GM12801 (cell line): ENCODE data around the gene NUP210L.

Experiments used
- CTCF ChIP-seq: IDR thresholded peaks from one replicate; pipeline ENCODE4 v1.5.1; 2011; ENCODE audit warnings: control low read depth; ENCODE audit not compliant: insufficient read length; ENCODE audit errors: extremely low read depth

Gene NUP210L

DNA sequence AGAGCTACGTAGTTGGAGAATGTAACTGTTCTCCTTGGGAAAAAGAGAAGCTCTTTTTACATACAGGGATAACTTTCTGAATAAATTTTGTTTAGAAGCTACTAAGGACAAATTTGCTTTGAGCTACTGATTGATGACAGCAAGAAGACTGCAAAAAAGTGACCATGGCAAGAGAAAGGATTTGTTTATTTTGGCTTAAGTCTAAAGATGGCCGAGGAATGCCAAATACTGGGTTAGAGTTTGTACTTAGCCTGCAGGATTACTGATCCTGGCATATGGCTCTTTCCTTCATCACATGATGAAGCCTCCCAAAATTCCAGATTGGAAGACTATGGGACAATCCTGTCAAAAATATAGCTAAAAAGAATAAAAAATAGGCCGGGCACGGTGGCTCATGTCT is 135.6 kb downstream of the NUP210L start:
- TF ChIP-seq CTCF, result no peak

- TF ChIP-seq CTCF, result no peak
These were observed 140.5 kb downstream of the NUP210L start for GRCh38 chr1:154014154-154014907.

GRCh38 chr1:154012129-154012528 is 142.7 kb downstream of the NUP210L start:
- TF ChIP-seq CTCF, result no peak

DNA sequence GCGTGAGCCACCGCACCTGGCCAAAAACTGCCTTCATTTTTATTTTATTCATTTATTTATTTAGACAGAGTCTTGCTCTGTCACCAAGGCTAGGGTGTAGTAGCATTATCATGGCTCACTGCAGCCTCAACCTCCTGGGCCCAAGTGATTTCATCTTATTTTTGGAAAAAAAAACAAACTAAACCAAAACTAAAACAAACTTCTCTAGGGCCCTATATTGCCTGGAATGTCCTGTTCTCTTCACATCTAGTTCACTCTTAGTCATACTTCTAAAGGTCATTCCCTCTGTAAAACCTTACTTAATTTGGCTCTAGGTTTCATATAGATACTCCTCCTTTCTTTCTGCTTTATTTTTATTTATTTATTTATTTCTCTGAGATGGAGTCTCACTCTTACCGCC is 148.7 kb downstream of the NUP210L start:
- no peak for TF ChIP-seq CTCF

DNA sequence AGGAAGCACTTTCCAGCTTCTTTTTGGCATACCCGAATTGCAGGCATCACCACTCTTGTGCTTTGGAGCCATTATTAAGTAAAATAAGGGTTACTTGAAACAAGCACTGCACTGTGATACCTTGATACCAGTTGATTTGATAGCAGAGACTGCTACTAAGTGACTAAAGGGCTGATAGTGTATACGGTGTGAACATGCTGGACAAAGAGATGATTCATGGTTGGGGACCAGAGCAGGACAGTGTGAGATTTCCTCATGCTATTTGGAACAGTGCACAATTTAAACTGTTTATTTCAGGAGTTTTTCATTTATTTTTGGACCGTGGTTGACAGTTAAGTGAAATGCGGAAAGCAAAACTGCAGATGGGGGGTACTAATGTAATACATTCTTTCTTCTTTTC is 154.5 kb downstream of the NUP210L start:
- no peak for TF ChIP-seq CTCF

- TF ChIP-seq CTCF, result no peak
These were observed 159.2 kb downstream of the NUP210L start for GRCh38 chr1:153995640-153996039.

DNA sequence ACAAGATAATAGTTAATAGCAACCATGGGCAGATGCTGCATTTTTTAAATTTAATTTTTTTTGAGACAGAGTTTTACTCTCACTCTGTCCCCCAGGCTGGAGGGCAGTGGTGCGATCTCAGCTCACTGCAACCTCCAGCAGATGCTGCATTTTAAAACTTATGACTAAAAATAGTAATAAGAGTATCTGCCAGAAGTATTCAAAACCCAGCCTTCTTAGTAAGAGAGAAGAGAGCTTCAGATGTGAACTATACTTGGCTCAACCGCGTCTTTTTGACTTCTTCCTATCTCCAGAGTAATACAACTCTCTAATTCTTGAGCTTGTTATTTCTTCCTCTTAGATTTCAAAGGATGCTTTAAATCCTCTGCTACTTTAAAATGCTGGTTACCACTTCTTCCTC is 159.7 kb downstream of the NUP210L start:
- no peak for TF ChIP-seq CTCF
